GM23248 (cell line): ENCODE measurements around the gene SEC11C.

Experiments
- EZH2 ChIP-seq: fragments of 200-600 bp; sonication (generic); IDR thresholded peaks from 2 replicates; pipeline ENCODE4 v1.6.1; 2018; ENCODE audit warnings: antibody characterized with exemption, mild to moderate bottlenecking; ENCODE audit not compliant: insufficient read depth, poor library complexity, severe bottlenecking
- EZH2phosphoT487 ChIP-seq: fragments of 200-600 bp; sonication (generic); IDR thresholded peaks from 2 replicates; pipeline ENCODE4 v1.6.1; 2018; ENCODE audit warnings: antibody characterized with exemption, moderate library complexity, mild to moderate bottlenecking, low read depth; ENCODE audit not compliant: insufficient read depth

GRCh38 chr18:59156316-59156715 lies 16.6 kb downstream of the SEC11C start:
- TF ChIP-seq EZH2phosphoT487 (no peak), EZH2 (no peak)
